ENCODE data around the gene OR52B2. TPM values are rescaled to one million over a fixed set of nuclear protein-coding genes. Genes with fewer than 3 reads are reported as not detected.

OR52B2 gene
- not detected for polyA plus RNA-seq (2013, experiment 1 of 2; ENCODE audit: insufficient read length)
- polyA plus RNA-seq (2013, experiment 2 of 2; ENCODE audit: insufficient read length), result not detected

DNA sequence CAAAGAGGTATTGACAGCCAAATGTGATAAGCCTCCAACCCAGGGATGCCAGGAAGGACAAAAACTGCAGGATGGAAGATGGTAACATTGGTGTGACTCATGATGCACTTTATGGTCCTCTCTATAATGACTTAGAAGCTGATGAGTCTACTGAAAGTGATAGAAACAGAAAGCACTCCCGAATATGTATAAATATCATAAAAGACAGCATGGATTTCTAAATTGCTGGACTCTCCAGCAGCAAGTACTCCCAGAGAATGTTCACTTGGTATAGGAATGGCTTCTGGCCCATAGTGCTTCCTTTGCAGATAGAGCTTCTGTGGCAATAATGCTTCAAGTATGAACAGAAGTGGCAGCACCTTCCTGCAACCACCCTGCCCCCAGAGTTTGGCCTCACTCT is at the start of gene OR52B2:
Gene OR52B2 (minus strand): TSS at position 101 of the 400 bp plus-strand sequence. CDS start 0 bp downstream, at position 101.
- DNase-seq, result no peak

DNA sequence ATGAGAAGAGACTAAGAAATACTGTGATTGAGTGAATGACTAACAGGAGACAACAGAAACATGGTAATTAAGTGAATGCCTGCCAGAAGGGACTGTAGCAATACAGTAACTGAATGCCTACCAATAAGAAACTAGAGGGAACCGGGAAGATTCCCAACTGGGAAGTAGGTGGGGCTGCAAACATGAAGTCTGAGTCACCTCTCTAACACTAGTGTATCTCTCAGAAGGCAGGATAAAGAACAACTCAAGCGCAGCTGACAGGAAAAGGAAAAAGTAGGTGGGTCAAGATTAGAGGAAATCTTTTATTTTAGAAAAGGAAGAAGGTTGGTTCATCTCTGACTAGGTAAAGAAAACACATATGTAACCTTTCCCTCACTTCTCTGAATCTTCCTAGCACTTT is 49.2 kb upstream of the OR52B2 start:
- DNase-seq, result peak; percentile 72

DNA sequence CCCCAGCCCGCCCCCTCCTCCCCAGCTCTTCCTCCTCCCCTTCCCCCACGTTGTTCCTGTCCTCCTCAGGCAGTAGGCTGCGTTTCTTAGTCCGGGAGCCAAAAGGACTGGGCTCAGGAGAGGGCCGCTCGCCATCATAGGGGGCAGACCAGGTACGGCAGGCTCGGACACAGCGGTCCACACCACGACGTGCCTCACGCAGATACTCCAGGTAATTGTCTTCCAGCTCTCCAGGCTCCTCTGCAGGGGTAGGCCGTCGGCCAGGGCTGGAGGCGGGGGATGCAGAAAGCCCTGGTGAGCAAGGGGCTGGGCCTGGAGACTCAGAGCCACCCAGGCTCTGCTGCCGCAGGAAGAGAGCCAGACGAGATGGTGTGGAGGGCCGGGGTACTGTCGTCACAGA is 47.6 kb upstream of the OR52B2 start:
- DNase-seq, result no peak

DNA sequence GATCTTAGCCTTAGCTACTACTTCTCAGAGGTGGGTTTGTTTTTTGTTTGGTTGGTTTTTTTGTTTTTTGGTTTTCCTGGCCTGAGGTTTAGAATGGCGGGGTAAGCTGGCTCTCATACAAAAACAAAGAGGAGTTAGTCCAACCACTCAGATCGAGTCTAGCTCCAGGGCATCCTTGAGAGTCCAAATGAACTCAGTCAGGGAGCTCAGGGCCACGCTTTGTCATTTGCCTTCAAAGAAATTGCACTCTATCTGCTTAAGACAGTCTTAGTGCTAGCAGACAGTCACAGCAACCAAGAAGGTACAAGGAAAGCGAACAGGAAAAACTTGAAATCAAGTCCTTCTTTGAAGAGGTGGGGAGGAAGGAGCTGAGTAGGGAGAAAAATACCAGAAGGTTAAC is 46.4 kb upstream of the OR52B2 start:
- no peak for DNase-seq

DNA sequence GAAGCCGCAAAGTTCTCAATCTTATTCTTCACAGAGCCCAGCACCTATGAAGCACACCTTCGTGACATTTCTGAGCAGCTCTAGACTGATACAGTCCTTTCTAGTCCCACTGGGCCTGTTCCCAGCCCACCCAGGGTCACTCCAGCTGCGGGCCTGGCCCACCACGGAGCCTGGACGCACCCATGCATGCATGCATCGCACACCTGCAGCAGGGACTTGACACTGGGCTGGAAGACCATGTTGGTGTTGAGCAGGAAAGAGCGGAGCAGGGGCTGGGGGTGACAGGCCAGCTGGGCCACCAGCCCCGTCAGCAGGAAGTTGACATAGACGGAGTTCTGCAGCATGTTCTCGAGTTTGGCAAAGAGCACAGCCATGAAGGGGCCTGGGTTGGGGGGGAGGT is 44.4 kb upstream of the OR52B2 start:
- DNase-seq, result no peak

DNA sequence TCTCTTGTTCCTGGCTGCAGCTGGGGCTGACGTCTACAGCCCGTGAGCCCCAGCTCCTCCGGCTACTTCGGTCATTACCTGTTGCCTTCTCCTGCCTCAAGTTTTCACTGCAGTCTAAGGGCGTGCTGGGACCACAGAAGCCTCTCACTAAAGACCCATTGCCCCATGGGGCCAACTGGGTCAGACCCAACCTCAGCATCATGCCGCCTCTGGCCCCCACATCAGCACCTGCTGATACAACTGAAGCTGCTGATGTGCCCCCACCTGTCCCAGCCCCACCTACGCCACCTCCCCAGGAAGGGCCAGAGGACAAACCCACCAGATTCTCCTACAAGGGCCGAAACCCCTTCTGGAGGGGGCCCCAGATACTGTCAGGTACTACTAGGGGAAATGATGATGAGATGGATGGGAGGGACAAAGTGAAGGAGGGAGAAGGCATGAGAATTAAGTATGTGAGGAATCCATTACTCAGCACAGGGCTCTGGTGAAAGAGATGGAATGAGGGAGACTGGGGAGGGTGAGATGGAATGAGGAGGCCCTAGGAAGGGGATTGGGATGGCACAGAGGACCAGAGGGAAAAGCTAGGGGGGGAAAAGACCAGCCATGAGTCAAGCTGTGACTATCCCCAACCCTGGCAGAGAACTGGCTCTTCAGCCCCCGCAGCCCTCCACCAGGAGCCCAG is 40.3 kb upstream of the OR52B2 start:
- DNase-seq, result peak; percentile 52

DNA sequence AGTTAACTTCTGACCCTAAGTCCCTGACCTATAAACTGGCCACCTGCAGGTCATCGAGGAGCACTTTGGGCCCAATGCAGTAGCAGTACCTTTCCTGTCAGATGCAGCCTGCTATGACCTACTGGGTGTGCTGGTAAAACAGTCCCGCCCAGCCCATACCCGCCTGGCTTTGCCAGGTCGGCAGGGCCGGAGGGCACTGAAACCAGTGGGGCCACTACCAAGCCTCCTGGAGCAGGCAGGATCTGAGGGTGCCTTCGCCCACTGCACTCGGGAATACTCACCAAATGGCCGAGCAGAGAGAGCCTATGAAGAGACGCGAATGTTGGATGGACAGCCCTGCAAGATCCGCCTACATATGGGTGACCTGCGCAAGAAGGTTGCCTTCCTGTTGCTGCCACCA is 39.7 kb upstream of the OR52B2 start:
- DNase-seq, result no peak

DNA sequence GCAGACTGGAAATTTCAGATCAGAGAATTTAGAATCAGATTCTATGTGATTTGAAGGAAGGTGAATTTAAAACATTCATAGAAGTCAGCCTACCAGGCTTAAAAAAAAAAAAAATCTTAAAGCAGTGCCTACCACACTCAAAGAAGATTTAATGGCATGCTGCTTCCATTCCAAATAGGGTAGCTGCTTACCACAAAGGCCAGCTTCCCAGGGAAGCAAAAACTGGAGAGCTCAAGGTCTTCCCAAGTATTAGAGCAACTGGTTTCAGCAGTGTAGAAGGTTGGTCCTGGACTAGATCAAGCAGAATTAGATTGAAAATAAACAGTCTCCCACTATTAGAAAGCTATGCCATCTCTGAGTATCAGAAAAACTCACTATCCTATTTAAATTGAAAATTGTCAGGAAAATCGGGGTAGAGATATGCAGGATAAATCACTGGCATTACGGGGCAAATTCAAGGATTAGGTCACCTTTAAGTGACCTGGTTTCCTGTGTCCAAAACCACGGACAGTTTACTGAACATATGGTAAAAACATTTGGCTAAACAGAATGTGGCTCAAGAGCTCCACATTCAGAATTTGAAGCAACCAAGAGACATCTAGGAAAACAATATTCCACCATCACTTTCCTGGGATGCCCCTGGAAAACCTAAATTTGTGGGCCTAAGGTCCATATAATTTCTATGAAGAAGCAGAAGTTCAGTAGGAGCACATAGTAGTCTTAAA is 36.5 kb upstream of the OR52B2 start:
- no peak for DNase-seq

DNA sequence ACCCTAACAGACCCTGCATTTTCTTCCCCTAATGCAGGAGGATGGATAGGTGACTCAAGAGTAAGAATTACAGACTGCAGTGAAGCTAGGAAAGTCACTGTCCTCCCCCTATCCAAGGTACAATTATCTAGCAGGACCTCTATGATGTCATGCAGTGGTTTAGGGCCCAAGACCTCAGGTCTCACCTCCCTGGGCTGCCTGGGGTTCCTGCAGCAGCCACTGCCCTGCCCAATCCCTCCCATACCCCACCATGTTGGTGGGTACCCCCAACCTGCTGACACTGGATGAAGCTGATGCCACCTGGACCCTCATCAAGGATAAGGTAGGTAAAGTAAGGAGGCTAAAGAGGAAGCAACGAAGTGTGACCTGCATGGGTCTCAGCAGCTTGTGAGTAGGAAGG is 35.2 kb upstream of the OR52B2 start, which contains the start of gene C11orf42:
Gene C11orf42 (plus strand): TSS at position 192 of the 400 bp plus-strand sequence. CDS start 59 bp downstream, at position 251.
- DNase-seq, result no peak

DNA sequence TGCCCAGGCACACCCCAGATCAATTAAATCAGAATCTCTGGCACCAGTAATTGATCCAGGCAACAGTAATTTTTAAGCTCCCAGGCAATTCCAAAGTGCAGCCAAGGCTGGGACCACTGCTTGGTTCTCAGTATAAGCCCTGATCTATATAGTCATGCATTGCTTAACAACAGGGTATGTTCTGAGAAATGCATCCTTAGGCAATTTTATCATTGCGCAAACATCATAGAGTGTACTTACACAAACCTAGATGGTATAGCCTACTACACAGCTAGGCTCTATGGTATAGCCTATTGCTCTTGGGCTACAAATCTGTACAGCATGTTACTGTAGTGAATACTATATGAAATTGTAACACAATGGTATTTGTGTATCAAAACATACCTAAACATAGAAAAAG is 34.6 kb upstream of the OR52B2 start:
- no peak for DNase-seq

DNA sequence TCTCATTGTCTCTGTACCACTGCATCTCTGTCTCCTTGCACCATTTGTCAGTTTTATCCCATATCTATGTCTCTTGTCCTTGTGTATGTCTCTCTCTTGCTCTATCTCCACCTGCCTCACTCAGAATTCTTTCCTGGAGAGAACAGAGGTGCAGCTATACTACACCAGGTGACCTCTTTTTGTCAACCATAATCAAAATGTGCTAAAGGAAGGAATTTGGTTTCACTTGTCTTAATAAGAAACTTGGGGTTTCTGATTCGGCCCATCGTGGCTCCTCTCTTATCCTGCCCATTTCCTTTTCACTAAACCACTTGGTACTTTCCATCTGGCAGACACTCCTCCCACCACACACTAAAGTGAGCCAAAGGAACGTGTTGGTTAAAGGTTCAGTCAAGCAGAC is 33.2 kb upstream of the OR52B2 start:
- DNase-seq, result no peak

DNA sequence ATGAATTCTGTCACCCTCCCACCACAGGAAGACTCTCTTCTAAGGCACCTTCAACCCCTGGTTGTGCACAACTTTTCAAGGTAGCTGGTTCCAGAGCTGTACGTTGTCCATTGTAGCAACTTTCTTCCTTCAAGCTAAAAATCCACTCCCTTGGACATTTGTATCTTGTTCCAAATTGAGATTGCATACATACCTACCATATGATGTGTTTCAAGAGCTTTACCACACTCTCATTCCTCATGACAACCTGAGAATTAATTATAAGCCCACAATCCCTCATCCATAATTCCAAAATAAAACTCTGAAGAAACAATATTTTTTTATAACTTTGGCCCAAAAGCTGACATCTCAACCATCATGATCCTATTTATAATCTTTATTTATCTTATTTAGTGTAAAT is 31.9 kb upstream of the OR52B2 start:
- no peak for DNase-seq

DNA sequence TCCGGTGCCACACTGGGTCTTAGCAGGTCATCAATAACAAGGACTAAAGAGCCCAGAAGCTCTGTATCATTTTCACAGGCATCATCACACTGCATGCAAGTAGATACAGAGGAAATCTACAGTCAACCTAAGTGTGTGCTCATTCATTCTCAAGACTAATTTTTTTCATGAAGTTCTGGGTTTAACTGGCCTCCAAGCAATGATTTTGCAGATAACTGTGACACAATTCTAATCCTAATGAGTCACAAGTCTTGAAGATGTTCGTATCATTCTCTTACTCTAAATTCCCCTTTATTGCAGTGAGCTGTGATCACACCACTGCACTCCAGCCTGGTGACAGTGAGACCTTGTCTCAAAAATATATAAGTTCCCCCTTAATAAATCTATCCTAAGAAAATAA is 31.4 kb upstream of the OR52B2 start:
- DNase-seq, result no peak

DNA sequence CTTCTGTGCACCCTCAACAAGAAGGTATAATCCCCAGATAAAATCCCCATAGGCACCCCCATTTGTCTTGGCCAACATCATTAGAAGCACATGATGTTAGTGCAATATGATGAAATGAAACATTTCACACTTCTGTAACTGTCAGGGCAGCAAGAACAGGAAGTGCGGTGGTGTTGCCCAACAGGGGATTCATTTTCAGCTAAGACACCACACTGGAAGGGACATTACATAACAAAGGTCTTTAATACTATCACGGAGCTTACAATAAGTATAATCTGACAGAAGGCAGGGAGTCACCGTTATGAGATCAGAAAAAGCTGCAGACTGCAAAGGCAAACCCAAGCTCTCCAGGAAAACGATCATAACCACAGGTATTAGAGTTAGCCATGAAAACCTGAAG is 30.8 kb upstream of the OR52B2 start:
- no peak for DNase-seq

DNA sequence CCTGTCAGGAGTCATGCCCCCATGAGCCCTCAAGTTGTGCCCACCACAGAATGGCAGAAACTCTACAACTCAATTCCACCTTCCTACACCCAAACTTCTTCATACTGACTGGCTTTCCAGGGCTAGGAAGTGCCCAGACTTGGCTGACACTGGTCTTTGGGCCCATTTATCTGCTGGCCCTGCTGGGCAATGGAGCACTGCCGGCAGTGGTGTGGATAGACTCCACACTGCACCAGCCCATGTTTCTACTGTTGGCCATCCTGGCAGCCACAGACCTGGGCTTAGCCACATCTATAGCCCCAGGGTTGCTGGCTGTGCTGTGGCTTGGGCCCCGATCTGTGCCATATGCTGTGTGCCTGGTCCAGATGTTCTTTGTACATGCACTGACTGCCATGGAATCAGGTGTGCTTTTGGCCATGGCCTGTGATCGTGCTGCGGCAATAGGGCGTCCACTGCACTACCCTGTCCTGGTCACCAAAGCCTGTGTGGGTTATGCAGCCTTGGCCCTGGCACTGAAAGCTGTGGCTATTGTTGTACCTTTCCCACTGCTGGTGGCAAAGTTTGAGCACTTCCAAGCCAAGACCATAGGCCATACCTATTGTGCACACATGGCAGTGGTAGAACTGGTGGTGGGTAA is 29.2 kb upstream of the OR52B2 start, which contains the start of gene OR52W1:
Gene OR52W1 (plus strand): TSS at position 51 of the 637 bp plus-strand sequence. CDS start 0 bp downstream, at position 51.
- DNase-seq, result no peak

DNA sequence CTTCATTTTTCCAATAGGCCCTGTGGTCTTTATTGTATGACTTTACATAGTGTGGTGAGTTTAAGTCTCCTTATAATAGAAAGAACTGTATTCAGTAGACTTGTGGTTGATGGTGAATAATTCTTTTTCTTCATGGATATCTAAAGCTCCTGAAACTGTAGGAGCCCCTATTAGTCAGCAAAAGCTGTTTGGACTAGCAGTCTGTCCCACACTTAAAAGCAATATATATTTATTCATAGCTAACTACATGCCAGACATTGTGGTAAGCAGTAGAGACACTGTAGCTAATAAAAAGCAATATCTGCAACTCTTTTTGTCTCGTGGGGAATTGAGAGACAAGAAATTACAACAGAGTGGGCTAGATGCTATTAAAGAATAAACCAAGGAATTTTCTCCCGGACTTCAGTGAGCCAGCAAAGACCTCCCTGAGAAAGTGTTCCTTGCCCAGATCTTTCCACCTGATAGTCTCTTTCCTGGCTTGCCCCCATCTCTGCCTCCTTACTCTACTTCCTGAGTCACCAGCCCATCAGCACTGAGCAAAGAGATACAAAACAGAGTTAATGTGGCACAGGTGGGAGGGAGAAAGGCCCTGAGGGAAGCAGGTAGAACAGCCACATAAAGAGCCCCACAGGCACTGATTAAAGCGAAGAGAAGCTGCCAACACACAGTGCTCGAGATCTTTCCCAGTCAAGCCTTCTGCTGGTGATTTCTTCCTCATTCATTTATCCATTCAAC is 27.5 kb upstream of the OR52B2 start:
- DNase-seq, result no peak

DNA sequence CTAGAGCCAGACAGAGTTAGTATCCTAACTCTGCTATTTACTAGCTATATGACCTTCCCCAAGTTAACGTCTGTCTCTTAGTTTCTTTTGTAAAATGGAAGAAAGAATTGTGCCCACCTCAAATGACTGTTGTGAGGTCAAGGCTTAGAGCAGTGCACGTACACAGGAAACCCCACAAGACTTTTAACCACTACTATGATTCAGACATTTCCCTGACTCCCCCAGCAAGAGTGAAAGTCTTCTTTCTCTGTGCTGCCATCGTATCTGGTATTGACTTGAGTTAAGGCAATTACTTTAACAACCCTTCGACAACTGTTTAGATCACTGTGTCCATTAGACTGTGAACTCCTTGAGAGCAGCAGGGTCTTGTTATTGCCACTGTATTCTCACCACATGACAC is 26.3 kb upstream of the OR52B2 start:
- no peak for DNase-seq

DNA sequence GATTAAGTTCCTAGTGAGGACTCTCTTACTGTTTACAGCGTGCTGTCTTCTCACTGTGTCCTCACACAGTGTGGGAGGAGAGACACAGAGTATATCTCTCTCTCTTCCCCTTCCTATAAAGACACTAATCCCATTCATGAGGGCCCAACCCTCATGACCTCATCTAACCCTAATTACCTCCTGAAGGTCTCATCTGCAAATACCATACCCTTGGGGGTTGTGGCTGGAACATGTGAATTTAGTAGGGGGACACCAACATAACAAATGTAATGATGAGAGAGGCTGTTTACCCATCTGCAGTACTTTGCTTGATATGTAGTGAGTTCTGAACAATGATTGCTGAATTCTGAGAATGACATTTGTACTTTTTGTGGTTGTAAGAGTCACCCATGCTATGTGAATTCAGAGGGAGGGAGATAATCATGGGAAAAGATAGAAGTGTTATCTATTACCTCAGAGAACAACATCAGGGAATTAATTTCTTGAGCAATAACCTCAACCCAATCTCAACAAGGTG is 24.0 kb upstream of the OR52B2 start:
- DNase-seq, result no peak

DNA sequence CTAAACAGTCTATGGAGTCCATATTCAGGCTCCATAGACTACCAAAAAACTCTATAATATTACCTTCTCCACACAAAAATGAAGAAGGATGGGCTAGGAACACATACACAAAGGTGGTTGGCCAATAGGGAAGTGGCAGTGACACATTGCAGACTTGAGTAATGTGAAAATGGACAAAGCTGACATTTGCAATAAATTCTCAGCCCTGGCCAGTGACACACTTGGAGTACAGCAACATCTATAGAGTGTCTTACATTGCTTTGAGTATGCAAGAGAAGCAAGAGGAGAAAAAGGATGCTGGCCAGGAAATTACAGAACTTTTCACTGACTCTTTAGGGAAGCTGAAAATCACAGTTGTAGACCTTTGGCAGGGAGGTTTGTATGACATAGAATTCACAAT is 21.6 kb upstream of the OR52B2 start:
- DNase-seq, result no peak

DNA sequence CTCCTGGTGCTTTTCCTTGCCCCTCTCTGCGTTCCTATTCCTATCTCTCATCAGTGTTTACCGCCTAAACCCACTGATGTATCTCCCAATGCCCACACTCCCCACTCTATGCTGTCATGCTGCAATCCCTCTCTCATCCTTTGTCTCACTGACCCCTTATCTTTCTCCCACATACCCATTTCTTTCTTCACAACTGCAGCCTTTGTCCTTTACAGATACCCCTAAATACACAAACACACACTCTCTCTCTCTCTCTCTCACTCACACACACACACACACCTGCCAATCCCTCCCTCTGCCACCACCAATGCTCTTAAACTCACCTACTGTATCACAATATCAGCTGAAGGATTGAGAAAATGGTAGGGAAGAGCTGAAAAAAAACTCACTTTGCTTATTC is 5.3 kb upstream of the OR52B2 start:
- DNase-seq, result no peak

DNA sequence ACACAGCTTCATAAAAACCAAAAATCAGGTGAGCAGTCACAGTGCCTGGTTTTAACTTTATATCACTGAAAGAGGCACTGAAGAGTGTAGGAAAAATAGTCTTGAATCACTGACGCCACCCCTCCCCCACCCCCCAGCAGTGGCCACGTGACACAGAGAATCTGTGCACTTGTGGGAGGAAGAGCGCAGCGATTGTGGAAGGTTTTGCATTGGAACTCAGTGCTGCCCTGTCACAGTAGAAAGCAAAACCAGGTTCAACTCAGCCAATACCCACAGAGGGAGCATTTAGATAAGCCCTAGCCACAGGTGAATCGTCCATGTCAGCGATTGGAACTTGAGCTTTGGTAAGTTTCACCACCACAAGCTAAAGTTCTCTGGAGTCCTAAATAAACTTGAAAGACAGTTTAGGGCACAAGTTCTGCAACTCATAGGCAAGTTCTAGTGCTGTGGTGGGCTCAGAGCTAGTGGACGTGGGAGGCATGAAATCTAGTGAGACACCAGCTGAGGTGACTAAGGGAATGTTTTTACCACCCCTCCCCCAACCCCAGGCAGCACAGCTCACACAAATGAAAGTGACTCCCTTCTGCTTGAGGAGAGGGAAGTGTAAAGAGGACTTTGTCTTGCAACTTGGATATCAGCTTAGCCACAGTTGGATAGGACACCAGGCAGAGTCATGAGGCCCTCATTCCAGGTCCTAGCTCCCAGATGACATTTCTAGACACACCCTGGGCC is 13.3 kb downstream of the OR52B2 start:
- DNase-seq, result no peak

DNA sequence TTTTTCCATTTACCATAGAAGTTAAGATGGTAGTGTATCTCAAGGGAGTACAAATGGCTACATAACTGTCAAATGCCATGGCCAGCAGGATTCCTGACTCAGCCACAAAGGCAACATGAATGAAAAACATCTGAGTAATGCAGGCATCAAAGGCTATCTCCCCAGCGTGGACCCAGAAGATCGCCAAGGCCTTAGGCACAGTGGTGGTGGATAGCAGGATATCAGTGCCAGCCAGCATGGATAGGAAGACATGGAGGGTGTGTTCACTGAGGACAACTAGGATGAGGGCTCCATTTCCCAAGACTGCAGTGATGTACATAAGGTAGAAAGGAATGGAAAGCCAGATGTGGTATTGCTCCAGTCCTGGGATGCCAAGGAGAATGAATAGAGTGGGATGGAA is 18.0 kb downstream of the OR52B2 start:
- no peak for DNase-seq

Measured in fibroblast of skin of back (primary cell).